Fibroblast of peridontal ligament (primary cell): ENCODE measurements around the gene ENOX1.

Source experiments
- DNase-seq: peaks from one replicate; pipeline ENCODE4 v3.0.0-alpha.2; 2010; ENCODE audit errors: extremely low read depth

The ENOX1 gene

DNA sequence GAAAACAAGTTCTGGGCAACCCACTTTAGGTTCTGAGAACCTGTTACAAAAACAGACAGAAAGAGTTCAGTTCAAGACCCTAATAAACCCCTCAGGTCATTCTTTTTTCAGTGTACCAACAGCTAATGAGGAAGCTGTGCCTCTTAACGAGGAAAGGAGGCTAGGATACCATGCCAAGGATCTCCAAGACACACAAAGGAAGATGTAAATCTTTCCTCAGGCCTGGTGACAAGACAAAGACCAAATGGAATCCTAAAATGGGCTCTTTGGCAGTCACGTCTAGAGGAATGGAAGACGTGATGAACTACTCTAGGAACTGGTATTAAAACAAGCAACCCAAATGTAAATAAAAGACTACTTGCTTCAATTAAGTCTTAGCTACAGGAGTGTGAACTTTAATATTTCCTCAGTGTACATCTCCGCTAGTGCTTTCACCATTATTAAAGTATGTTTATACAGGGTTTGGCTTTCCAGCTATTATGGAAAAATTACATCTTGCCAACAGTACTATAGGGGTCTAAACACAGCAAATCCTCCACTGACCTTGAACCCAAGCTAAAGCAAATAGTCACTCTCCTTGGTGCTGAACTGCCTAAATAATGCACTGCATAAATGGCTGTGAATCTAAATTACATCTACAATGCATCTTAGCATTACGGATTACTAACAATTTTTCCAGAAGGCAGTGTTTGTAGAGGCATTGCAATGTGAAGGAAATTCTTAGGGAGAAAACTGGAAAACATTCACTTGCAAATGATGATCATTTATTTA is 42.3 kb downstream of the ENOX1 start:
- DNase-seq = no peak

DNA sequence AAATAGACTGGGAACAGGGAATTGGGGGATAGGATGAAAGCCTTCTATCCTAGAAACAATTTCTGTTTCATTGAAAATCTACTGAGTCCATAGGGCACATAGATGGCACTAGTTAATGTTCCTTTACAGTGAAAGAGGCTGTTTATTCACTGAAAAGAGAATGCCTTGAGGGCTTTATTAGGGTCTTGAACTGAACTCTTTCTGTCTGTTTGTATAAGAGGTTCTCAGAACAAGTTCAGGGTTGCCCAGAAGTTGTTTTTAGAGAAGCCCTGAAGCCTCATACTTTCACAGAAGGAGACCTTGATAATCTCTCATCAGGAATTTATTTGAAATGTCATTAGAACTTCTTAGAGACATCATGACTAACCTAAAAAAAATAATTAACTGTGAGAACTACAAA is 43.9 kb downstream of the ENOX1 start:
- DNase-seq = no peak

DNA sequence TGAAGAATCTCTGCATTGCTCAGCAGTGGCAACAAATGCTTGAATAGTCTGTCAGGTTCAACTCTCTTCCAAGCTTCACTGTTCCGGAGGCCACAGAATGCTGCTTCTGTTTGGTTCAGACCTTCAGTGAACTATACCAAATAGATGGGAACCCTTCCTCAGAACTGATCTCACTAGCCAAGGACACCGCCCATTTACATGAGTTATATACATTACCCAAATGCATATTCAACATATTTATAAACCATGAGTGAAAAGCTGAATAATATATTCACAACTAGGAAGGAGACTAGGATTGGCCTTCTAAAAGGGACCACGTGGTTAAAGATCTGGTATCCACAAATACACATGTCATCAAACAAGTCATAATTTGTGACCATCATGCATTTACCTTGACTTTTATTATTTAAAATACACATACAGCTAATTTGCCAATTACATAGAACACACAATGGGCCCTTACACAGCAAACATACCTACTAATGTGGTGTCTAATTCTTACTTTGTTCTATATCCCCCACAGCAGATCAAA is 49.3 kb downstream of the ENOX1 start:
- no peak for DNase-seq

DNA sequence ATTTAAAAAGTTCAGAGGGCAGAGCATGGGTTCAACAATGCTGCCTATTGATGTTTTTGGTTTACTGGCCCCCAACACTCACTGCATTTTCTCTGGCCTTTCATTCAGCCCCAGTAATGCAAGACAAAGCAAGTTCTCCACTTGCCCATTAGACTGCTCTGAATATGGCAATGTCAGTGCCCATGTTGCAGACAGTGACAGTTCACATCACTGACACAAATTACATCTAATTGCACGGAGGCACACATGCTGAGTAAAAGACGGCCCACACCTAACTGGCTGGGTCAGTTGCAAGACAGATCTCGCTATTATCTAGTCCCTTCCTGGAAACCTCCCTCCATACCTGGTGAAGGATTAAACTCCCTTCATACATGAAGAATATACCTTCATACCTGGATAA is 54.0 kb downstream of the ENOX1 start:
- no peak for DNase-seq

DNA sequence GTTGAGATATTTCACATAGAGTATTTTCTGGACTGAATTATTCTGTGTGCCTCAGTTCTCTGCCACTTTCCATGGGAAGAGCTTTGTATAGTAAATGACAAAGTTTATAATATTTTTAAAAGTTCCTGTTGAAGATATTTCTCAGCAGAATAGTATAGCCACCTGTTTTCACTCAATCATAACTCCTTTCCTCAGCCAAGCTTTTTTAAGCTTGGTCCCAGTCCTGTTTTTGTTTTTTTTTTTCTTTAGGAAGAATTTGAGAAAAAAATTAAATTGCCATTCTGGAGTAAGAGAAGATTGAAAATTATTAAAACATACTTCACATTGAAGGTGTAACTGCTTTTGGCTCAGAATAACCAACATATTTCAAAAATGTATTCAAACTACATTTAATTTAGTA is 55.5 kb downstream of the ENOX1 start:
- no peak for DNase-seq

DNA sequence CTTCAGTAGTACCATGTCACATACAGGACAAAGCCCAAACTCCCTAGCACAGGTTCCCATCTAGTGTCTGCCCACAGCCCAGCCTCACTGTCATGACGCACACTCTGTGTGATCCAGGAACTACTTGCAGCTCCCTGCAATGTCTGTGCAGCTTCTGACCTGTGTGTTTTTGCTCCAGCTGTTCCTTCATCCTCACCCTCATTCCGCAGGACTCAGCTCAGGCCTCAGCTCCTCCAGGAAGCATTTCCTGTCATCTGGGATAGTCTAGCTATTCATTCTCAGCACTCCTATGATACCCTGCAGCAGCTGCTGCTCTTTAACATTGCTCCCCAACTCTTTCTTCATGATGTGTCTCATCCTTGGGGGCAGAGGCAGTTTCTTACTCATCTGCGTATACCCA is 56.1 kb downstream of the ENOX1 start:
- DNase-seq = peak; percentile 48

DNA sequence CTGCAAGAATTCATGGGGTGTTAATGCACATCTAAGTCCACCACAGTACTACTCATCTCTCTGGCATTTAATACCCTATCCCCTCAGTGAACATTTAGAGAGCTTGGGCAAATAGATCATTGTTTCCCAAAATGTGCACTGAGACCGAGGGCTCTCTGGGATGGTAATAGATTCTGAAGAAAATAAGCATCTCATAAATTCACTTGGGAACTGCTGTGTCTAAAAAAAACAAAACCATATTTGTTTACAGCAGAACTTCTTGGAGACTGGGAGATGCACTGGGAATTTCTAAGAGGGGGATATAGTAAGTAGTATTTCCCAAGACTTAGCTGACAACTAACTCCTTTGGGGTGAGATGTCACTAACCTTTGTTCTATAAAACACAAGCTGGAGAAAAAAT is 58.4 kb downstream of the ENOX1 start:
- peak; percentile 45 for DNase-seq

DNA sequence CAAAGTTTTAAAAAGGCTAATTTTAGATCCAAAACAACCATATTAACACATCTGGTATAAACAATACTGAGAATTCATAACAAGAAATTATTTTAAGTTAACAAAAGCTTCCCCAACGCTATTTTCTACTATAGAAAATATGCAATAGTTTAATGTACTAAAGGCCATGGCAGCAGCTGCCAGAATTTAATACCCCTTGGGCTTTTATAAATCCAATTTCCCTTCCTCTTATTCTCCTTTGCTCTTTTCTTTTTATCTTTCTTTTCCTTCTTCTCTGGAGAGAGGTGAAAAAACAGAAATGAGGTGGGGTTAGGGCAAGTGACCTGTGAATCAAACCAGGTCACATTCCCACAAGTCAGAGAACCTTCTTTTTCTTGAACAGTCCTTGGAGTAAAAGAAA is 58.9 kb downstream of the ENOX1 start:
- DNase-seq = no peak

DNA sequence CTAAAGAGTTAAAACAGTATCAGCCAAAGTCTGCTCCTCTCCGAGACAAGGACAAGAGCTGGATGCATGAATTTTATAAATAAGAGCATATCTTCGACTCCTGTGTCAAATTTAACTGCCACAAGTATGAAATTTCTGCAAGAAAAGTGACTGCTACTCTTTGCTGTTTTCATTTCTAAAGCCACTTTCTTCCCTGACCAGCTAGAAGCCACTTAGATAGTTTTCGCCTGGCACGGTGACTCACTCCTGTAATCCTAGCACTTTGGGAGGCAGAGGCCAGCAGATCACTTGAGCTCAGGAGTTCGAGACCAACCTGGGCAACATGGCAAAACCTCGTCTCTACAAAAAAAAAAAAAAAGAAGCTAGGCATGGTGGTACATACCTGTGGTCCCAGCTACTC is 61.3 kb downstream of the ENOX1 start:
- DNase-seq = peak; percentile 50

DNA sequence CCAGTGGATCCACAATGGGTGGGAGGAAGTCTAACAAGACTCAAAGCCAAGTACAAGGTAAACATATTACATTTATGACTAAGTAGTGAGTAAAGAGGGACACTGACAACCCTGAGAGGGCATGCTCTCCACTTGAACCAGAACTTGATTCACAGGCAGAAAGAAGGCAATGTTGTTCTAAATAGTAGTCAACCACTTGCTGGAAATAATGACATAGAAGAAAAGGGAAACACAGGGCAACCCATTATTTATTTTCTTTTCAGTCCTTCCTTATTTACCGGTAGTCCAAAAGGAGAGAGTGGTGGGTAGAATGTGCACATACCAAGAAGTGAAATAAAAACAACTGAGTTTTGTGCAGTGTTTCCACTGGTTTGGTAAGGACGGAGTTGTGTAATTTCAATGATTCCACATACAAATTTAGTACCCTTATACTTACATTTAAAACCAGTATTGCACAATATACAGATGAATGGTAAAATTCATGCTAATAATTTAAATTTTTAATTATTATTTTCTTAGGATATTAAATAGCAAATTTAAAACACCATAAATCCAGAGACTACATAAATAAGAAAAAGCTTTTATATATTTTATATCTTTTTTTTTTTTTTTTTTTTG is 65.9 kb downstream of the ENOX1 start:
- DNase-seq = peak; percentile 42

DNA sequence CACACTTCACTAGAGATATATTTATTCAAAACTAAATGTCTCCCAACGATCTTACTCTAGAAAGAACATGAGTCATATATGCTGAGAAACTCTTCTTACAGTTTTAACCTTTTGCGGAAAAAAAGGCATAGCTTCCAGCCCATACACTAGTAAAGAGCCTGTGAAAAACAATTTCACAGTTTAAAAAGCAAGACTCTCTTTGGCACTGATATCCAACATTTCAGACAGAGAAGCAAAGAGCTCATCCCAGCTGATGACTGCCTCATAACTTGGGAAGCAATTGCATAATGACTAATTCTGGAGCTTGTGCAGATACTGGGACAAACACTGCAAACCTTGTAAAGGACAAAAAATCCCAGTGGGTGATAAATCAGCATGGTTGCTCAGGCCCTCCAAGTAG is 88.0 kb downstream of the ENOX1 start:
- DNase-seq = peak; percentile 76

DNA sequence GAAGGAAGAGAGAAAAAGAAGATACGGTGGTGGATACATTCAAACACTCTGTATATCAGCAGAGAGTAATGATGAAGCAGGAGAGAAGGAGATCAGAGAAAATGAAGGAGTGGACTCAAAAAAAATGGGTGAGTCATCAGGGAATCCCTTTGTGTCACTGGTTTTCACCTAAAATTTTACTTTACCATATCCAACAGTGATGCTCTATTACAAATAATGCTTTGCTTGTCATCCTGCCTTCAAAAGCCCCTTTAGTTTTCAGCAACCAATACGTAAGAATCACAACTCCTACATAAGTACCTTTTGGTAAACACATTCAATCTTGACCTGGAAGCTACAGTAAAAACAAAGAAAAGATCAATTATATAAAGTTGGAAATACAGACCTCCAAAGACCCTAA is 88.8 kb downstream of the ENOX1 start:
- DNase-seq = no peak

DNA sequence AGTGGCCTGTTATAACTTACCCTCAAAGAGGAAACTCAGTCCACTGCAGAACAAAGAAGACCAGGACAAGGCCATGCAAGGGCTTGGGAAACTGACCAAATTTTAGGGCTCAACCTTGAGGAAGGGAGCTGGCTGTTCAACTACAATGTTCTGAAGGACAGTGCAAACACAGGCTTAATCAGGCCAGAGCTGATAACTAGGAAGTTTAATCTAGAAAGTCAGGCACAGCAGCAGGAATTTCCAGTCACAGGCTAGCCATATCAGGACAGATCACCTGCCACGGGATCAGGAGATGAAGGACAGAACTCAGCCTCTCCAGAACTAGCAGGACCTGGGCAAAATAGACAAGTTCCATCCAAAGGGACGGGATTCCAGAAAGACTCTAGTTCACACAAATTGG is 89.4 kb downstream of the ENOX1 start:
- DNase-seq = no peak

DNA sequence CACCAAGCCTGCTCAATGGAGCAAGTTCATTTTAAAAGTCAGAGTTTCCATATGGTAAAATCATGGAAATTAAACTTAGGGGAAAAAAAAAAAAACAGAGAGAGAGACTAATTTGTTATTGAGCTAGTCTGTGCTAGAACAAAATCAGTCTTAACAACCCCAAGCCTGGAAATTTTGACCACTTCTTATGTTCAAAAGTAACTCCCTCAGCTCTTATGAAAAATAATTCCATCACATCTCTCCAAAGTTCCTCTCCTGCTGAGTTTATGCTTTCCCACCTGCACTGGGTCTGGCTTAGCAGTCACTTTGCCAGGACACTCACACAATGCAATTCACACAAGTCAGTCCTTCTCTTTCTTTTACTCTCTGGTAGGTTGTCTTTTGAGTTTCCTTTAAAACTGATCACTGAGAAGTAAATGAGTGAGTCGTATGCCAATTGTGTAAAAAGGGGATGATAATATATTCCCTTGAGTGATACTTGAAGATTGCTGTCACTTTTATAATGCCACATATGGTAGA is 92.6 kb downstream of the ENOX1 start:
- no peak for DNase-seq

DNA sequence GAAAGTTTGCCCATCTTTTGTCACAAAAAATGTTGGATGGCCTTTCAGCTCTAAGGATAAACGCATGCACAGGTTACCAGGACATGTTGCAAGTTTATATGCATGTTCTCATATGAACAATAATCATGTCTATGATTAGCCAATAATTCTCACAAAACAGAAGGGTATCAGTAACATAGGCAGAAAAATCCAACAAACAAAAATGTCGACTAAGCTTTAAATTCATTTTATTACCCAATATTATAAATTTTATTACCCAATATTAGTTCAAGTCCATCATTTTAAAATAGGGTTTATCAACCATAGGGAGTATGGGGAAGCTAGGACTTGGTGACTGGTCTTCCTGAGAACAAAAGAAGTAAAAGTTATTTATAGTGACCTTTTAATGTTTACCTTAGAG is 93.1 kb downstream of the ENOX1 start:
- no peak for DNase-seq

DNA sequence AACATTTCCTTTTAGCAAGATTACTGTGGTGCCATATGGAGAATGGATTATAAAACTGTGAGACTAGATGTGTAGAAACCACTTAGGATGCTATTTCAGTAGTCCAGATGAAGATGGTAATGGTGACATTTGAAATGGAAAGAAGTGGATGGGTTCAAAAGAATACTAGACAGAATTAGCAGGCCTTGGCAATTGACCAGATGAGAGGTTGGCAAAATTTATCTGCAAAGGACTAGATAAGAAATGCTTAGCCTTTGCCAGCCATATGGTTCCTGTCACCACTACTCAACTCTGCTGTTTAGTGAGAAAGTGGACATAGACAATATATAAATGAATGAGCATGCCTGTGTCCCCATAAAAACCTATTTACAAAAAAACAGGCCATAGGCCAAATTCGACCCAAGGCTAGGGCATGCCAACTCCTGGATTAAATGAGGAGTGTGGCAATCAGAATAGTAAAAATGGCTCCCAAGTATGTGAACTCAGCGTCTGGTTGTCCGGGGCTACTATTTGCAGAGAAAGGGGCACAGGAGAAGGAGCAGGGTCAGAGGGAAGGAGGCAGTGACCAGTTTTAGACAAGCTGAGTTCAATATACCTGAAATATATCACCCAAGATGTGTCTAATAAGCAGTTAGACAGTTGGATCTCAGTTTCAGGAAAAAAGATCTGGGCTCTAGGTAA is 98.4 kb downstream of the ENOX1 start:
- no peak for DNase-seq

DNA sequence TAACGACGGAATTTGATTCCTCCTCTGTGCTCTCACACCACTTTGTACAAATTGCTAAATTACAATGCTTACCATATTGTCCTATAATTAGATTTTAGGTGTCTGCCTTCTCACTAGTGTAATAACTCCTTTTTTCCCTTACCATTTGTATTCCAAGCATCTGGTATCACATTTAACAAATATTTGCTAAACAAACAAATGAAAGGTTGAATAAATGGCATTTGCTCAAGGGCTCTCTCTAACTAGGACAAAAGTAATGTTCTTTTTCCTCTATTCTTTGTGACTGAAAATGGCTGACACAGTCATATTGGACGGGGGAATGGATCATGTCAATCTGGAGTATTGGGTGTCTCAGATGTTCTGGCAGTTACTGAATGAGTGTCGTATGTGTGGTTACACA is 99.7 kb downstream of the ENOX1 start:
- DNase-seq = no peak

DNA sequence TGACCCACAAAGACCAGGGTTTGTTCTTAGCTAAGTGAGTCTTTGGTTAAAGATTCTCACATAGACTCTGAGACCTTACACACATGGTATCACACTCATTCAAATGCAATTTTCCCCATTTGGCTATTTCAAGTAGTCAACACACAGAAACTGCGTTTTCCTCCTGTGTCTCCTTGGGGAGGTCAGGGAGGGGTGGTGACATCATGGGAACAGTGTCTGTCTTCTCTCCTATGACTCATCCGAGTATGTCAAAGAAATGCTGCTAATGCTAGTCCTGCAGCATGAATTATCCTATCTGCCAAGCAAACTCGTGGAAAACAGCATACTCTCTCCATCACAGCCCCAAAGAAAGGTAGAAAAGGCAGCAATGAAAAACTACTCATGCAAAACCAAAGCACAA is 100.2 kb downstream of the ENOX1 start:
- peak; percentile 87 for DNase-seq

DNA sequence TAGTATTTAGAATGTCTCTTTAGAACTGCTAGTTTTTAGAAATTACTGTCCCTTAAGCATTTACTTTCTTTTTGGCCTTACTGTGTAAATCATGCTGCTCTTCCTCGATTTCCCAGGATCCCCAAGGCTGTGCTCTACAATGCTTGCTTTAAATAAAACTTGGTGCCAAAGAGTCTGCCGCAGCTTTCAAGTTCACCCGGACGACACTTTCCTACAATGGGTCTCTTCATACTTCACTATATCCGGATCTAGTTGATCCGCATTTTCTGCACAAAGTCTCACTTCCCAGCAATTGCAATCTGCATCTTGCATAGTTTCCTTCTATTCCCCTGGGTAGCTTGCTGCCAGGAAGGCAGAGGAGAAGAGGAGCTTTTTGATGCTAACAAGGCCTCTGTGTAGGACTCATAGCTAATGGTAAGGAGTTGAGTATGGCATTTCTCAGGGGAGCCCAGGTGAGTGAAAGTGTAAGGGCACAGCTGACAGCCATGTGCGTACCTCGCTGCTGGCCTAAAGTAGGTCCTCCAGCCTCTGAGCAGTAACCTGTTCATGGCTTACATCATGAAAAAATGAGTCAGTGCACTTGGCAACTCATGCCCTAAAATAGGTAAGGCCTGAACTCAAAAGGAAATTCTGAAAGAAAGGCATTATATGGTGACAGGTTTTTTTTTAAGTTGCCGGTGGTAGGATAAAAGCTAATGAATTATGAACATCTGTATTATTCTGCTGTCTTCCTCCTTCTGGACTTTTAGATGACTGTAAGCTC is 101.6 kb downstream of the ENOX1 start:
- DNase-seq = no peak

DNA sequence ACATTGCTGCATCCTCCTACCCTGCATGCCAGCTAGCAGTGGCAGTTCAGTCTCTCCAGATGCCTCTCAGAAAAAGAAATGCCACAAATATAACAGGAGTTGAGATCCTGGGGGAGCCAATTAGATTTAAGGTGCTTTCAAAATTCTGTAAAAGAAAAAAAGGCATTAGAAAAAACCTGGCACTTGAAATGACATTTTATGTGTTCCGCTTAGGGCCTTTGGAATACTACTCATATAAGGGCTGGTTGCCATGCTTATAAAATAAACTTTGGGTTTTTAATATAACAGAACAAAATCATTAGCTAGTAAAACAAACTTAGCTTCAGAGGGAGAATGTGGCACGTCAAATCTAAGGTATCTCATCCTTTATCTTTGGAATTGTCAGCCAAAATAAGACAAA is 104.1 kb downstream of the ENOX1 start:
- DNase-seq = no peak

DNA sequence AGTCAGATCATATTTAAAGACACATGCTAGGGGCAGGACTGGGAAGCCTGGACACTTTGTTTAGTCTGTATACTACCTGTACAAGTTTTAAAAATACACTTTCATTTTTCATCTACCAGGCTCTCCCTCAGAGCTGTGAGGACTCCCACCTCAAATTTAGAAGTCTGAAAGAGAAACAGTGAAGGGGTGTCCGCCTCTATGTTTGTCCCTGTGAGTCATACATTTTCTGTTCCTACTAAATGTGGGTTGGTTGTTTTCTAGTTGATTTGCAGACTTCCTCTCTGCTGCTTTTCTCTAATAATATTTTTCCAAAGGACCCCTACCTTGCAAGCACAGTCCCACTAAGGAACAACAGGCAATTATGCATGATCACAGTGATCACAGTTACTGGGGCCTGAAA is 110.5 kb downstream of the ENOX1 start:
- DNase-seq = no peak

DNA sequence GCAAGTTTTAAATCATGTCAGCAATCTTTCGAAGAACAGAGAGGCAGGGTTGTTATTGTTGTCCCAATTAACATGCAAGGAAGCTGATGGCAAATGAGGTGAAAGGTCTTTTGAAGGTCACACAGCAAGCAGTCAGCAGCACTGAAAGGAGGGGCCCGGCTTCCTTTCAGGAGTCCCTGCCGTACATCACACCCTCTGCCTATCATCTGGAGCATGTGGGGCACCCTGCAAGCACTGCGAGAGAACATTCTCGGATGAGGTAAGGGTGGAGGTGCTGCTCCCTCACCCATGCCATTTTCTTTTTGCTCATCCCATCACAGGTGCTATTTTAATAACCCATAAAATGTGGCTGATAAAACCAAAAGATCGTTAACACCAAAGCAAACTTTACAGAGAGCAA is 111.2 kb downstream of the ENOX1 start:
- no peak for DNase-seq
